ENCODE data around the gene SELL. TPM values are rescaled to one million over a fixed set of nuclear protein-coding genes. Genes with fewer than 3 reads are reported as not detected.
"Not testable (repeated sequence)": the region's sequence is repeated elsewhere in the genome, so short reads cannot be mapped to it uniquely, and the experiment has no call there.

SELL gene
- total RNA-seq, 1 experiment from 2014 or later: not detected

- DNase-seq (ENCODE audit: low read depth, low spot score); in situ Hi-C loops (cut with HindIII; ENCODE audit: low pct_unique_long_range_greater_than_20kb, low sequenced_read_pairs): not testable (repeated sequence)
Measured at GRCh38 chr1:169713090-169713489, 1.7 kb upstream of the SELL start.

GRCh38 chr1:169712309-169712631 is 850 bp upstream of the SELL start:
- no peak for DNase-seq (ENCODE audit: low read depth, low spot score)
- in situ Hi-C loops (cut with HindIII; ENCODE audit: low pct_unique_long_range_greater_than_20kb, low sequenced_read_pairs): no loop called here

GRCh38 chr1:169708647-169709046 is 2.8 kb downstream of the SELL start:
- no peak for DNase-seq (ENCODE audit: low read depth, low spot score)
- in situ Hi-C loops (cut with HindIII; ENCODE audit: low pct_unique_long_range_greater_than_20kb, low sequenced_read_pairs): no loop called here

GRCh38 chr1:169707912-169708604 is 3.4 kb downstream of the SELL start:
- no peak for DNase-seq (ENCODE audit: low read depth, low spot score)
- in situ Hi-C loops (cut with HindIII; ENCODE audit: low pct_unique_long_range_greater_than_20kb, low sequenced_read_pairs): no loop called here

- in situ Hi-C loops (cut with HindIII; ENCODE audit: low pct_unique_long_range_greater_than_20kb, low sequenced_read_pairs): no loop called here
- DNase-seq (ENCODE audit: low read depth, low spot score): no peak
Measured at GRCh38 chr1:169704797-169705196, 6.6 kb downstream of the SELL start.

- no peak for DNase-seq (ENCODE audit: low read depth, low spot score)
- in situ Hi-C loops (cut with HindIII; ENCODE audit: low pct_unique_long_range_greater_than_20kb, low sequenced_read_pairs): no loop called here
Measured at GRCh38 chr1:169701261-169702005, 10.0 kb downstream of the SELL start.

GRCh38 chr1:169699707-169700106 is 11.7 kb downstream of the SELL start:
- DNase-seq (ENCODE audit: low read depth, low spot score): no peak
- in situ Hi-C loops (cut with HindIII; ENCODE audit: low pct_unique_long_range_greater_than_20kb, low sequenced_read_pairs): no loop called here

GRCh38 chr1:169698976-169699375 is 12.4 kb downstream of the SELL start:
- no peak for DNase-seq (ENCODE audit: low read depth, low spot score)
- in situ Hi-C loops (cut with HindIII; ENCODE audit: low pct_unique_long_range_greater_than_20kb, low sequenced_read_pairs): no loop called here

- DNase-seq (ENCODE audit: low read depth, low spot score): no peak
- in situ Hi-C loops (cut with HindIII; ENCODE audit: low pct_unique_long_range_greater_than_20kb, low sequenced_read_pairs): no loop called here
Measured at GRCh38 chr1:169697755-169698154, 13.7 kb downstream of the SELL start.

GRCh38 chr1:169696273-169697100 is 14.9 kb downstream of the SELL start:
- in situ Hi-C loops (cut with HindIII; ENCODE audit: low pct_unique_long_range_greater_than_20kb, low sequenced_read_pairs): no loop called here
- no peak for DNase-seq (ENCODE audit: low read depth, low spot score)

GRCh38 chr1:169694304-169695075 is 16.9 kb downstream of the SELL start:
- in situ Hi-C loops (cut with HindIII; ENCODE audit: low pct_unique_long_range_greater_than_20kb, low sequenced_read_pairs): no loop called here

GRCh38 chr1:169692756-169693460 is 18.5 kb downstream of the SELL start:
- in situ Hi-C loops (cut with HindIII; ENCODE audit: low pct_unique_long_range_greater_than_20kb, low sequenced_read_pairs): no loop called here
- DNase-seq (ENCODE audit: low read depth, low spot score): no peak

More at GRCh38 chr1:169694304-169695075, 16.9 kb downstream of the SELL start:
- DNase-seq (ENCODE audit: low read depth, low spot score): no peak

GRCh38 chr1:169690489-169690888 is 20.9 kb downstream of the SELL start:
- in situ Hi-C loops (cut with HindIII; ENCODE audit: low pct_unique_long_range_greater_than_20kb, low sequenced_read_pairs): no loop called here
- DNase-seq (ENCODE audit: low read depth, low spot score): no peak

GRCh38 chr1:169689395-169689794 is 22.0 kb downstream of the SELL start:
- in situ Hi-C loops (cut with HindIII; ENCODE audit: low pct_unique_long_range_greater_than_20kb, low sequenced_read_pairs): no loop called here

GRCh38 chr1:169688377-169688776 is 23.0 kb downstream of the SELL start:
- DNase-seq (ENCODE audit: low read depth, low spot score); in situ Hi-C loops (cut with HindIII; ENCODE audit: low pct_unique_long_range_greater_than_20kb, low sequenced_read_pairs): not testable (repeated sequence)

More at GRCh38 chr1:169689395-169689794, 22.0 kb downstream of the SELL start:
- no peak for DNase-seq (ENCODE audit: low read depth, low spot score)

GRCh38 chr1:169683661-169684060 is 27.8 kb downstream of the SELL start:
- DNase-seq (ENCODE audit: low read depth, low spot score): no peak
- in situ Hi-C loops (cut with HindIII; ENCODE audit: low pct_unique_long_range_greater_than_20kb, low sequenced_read_pairs): no loop called here

- DNase-seq (ENCODE audit: low read depth, low spot score); in situ Hi-C loops (cut with HindIII; ENCODE audit: low pct_unique_long_range_greater_than_20kb, low sequenced_read_pairs): not testable (repeated sequence)
Measured at GRCh38 chr1:169683168-169683567, 28.3 kb downstream of the SELL start.

Measured in SK-MEL-5 (cell line).